GM12801 (cell line): ENCODE results near the gene USP31.

ENCODE experiments used
- CTCF ChIP-seq: IDR thresholded peaks from one replicate; pipeline ENCODE4 v1.5.1; 2011; ENCODE audit warnings: control low read depth; ENCODE audit not compliant: insufficient read length; ENCODE audit errors: extremely low read depth

USP31 gene

GRCh38 chr16:23064639-23065038, 84.6 kb downstream of the USP31 start:
- TF ChIP-seq CTCF = no peak

- no peak for TF ChIP-seq CTCF
Observed at GRCh38 chr16:23062524-23062923, 86.7 kb downstream of the USP31 start.

- TF ChIP-seq CTCF = no peak
Observed at GRCh38 chr16:23061669-23062068, 87.6 kb downstream of the USP31 start.

- no peak for TF ChIP-seq CTCF
Observed at GRCh38 chr16:23060458-23061320, 88.6 kb downstream of the USP31 start.

GRCh38 chr16:23059433-23059832, 89.8 kb downstream of the USP31 start:
- TF ChIP-seq CTCF = no peak

GRCh38 chr16:23058576-23058975, 90.7 kb downstream of the USP31 start:
- TF ChIP-seq CTCF = no peak

- TF ChIP-seq CTCF = no peak
Observed at GRCh38 chr16:23057013-23057596, 92.1 kb downstream of the USP31 start.
